Astrocyte (in vitro differentiated cells and primary cell): ENCODE results near the gene GNE. TPM values are rescaled to one million over a fixed set of nuclear protein-coding genes. Genes with fewer than 3 reads are reported as not detected.

Experiments
- DNase-seq: peaks from one replicate; pipeline ENCODE4 v3.0.0-alpha.2; 2010; ENCODE audit warnings: low read depth
- FAIRE-seq: peaks from 2 replicates; lab custom pipeline; 2011; peaks lifted over from hg19 to GRCh38; lab: Jason Lieb, UNC
- H2AFZ ChIP-seq: 2 replicates; pipeline ENCODE4 v1.6.0; 2012; ENCODE audit warnings: low read depth, low read length, inconsistent platforms
- H3K27ac ChIP-seq: 2 replicates; pipeline ENCODE4 v1.5.1; 2011; ENCODE audit warnings: low read depth, low read length, inconsistent platforms
- H3K27me3 ChIP-seq: 2 replicates; pipeline ENCODE4 v1.6.0; 2011; ENCODE audit warnings: low read length, inconsistent platforms; ENCODE audit not compliant: insufficient read depth
- H3K36me3 ChIP-seq: 2 replicates; pipeline ENCODE4 v1.5.1; 2011; ENCODE audit warnings: low read length, inconsistent platforms; ENCODE audit not compliant: insufficient read depth
- H3K4me1 ChIP-seq: 2 replicates; pipeline ENCODE4 v1.5.1; 2011; ENCODE audit warnings: low read length, inconsistent platforms; ENCODE audit not compliant: insufficient read depth
- H3K4me2 ChIP-seq: 2 replicates; pipeline ENCODE4 v1.6.0; 2012; ENCODE audit warnings: low read length, inconsistent platforms
- H3K4me3 ChIP-seq: 2 replicates; pipeline ENCODE4 v1.5.1; 2011; ENCODE audit warnings: low read depth, mild to moderate bottlenecking, low read length, inconsistent platforms; ENCODE audit not compliant: insufficient read depth
- H3K79me2 ChIP-seq: 2 replicates; pipeline ENCODE4 v1.6.0; 2012; ENCODE audit warnings: mild to moderate bottlenecking, low read length, inconsistent platforms; ENCODE audit not compliant: insufficient read depth
- H3K9ac ChIP-seq: 2 replicates; pipeline ENCODE4 v1.6.0; 2012; ENCODE audit warnings: mild to moderate bottlenecking, low read length, inconsistent platforms
- H3K9me3 ChIP-seq: 2 replicates; pipeline ENCODE4 v1.5.1; 2012; ENCODE audit warnings: low read depth, mild to moderate bottlenecking, low read length, inconsistent platforms; ENCODE audit not compliant: insufficient read depth
- H4K20me1 ChIP-seq: 2 replicates; pipeline ENCODE4 v1.6.0; 2012; ENCODE audit warnings: low read length, inconsistent platforms; ENCODE audit not compliant: insufficient read depth
- H3K27ac Mint-ChIP-seq: one replicate; pipeline ENCODE4 v1.8.0; 2021; ENCODE audit warnings: mild to moderate bottlenecking, mixed read lengths; ENCODE audit not compliant: unreplicated experiment
- H3K27me3 Mint-ChIP-seq: one replicate; pipeline ENCODE4 v1.8.0; 2021; ENCODE audit warnings: low read depth, mixed read lengths; ENCODE audit not compliant: unreplicated experiment
- H3K36me3 Mint-ChIP-seq: one replicate; pipeline ENCODE4 v1.8.0; 2021; ENCODE audit warnings: low read depth, mixed read lengths; ENCODE audit not compliant: unreplicated experiment
- H3K4me1 Mint-ChIP-seq: one replicate; pipeline ENCODE4 v1.8.0; 2021; ENCODE audit warnings: low read depth, mixed read lengths; ENCODE audit not compliant: unreplicated experiment
- H3K4me3 Mint-ChIP-seq: one replicate; pipeline ENCODE4 v1.8.0; 2021; ENCODE audit warnings: mild to moderate bottlenecking, moderate library complexity, mixed read lengths; ENCODE audit not compliant: unreplicated experiment
- H3K9me3 Mint-ChIP-seq: one replicate; pipeline ENCODE4 v1.8.0; 2021; ENCODE audit warnings: mild to moderate bottlenecking, mixed read lengths; ENCODE audit not compliant: unreplicated experiment
- EZH2 ChIP-seq: IDR thresholded peaks from 2 replicates; pipeline ENCODE4 v1.6.1; 2012; ENCODE audit warnings: mild to moderate bottlenecking, low read length, inconsistent platforms; ENCODE audit not compliant: insufficient read depth
- total RNA-seq: library from RNA; stranded (reverse); gene quantifications from 2 replicates; pipeline ENCODE4 v1.2.1, GENCODE V29; 2021
- TF ChIP-seq, protein P1 (sequence below): IDR thresholded peaks from 2 replicates; pipeline ENCODE4 v1.5.1; 2011; ENCODE audit warnings: low read depth, mild to moderate bottlenecking, inconsistent platforms, low read length, moderate library complexity; ENCODE audit not compliant: insufficient read depth

GNE gene
- total RNA-seq, 1 donor from 2014 or later = 12.6 TPM

DNA sequence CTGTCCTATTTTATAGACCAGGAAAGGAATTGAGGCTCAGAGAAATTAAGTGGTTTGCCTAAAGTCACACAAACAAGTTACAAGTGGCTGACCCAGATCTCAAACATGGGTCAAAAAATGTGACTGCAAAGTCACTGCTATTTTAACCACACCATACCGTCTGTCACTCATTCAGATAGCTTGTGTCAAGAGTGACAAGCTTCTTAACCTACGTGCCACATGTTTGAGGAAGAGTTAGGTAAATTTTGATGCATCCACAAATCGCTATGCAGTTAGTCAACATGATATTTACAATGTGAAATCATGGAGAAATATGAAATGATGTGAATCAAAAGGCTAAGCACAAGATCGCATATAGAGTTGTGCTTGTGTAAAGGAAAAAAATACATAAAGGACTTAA is 22.7 kb upstream of the GNE start:
- DNase-seq (no peak), FAIRE-seq (no peak)
- H3K27me3 Mint-ChIP-seq = no peaks in the 10 kb centered on the region
- H3K36me3 ChIP-seq = no peaks in the 10 kb centered on the region
- H3K4me2 ChIP-seq = no peak overlapping the region
- no peaks in the 10 kb centered on the region for H3K9me3 ChIP-seq
- no peaks in the 10 kb centered on the region for H3K36me3 Mint-ChIP-seq
- no peaks in the 10 kb centered on the region for H4K20me1 ChIP-seq
- no peaks in the 10 kb centered on the region for H3K27me3 ChIP-seq
- H3K27ac Mint-ChIP-seq = no peak overlapping the region
- H3K9ac ChIP-seq = no peak overlapping the region
- H3K4me1 ChIP-seq = peaks cover 6% of the 10 kb centered on the region
- no peak for TF ChIP-seq EZH2
- TF ChIP-seq, protein P1, sequence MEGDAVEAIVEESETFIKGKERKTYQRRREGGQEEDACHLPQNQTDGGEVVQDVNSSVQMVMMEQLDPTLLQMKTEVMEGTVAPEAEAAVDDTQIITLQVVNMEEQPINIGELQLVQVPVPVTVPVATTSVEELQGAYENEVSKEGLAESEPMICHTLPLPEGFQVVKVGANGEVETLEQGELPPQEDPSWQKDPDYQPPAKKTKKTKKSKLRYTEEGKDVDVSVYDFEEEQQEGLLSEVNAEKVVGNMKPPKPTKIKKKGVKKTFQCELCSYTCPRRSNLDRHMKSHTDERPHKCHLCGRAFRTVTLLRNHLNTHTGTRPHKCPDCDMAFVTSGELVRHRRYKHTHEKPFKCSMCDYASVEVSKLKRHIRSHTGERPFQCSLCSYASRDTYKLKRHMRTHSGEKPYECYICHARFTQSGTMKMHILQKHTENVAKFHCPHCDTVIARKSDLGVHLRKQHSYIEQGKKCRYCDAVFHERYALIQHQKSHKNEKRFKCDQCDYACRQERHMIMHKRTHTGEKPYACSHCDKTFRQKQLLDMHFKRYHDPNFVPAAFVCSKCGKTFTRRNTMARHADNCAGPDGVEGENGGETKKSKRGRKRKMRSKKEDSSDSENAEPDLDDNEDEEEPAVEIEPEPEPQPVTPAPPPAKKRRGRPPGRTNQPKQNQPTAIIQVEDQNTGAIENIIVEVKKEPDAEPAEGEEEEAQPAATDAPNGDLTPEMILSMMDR = no peak
- no peaks in the 10 kb centered on the region for H3K9me3 Mint-ChIP-seq
- no peak overlapping the region for H3K4me3 ChIP-seq
- no peaks in the 10 kb centered on the region for H3K79me2 ChIP-seq
- no peak overlapping the region for H3K27ac ChIP-seq
- peaks cover 9% of the 10 kb centered on the region for H3K4me1 Mint-ChIP-seq
- no peak overlapping the region for H3K4me3 Mint-ChIP-seq
- H2AFZ ChIP-seq = no peak overlapping the region

DNA sequence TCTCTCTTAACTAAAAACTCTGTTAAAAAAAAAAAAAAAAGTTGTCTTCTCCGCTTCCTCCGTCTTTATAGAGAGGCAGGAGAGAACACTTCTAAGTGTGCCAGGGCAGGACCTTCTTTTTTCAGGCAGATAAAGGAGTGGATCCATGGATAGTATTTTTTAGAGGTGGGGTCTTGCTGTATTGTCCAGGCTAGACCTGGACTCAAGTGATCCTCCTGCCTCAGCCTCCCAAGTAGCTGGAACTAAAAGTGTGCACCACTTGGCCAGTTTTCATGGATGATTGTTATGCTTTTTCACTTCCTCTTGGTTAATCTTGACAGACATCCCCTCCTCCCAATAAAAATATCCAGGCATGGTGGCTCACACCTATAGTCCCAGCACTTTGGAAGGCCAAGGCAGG is 20.0 kb upstream of the GNE start:
- no peak for FAIRE-seq

GRCh38 chr9:36276781-36277181 is 18.5 kb upstream of the GNE start:
- Mint-ChIP-seq H3K4me3 (peak overlapping the region; percentile 77), H3K4me1 (peaks cover 13% of the 10 kb centered on the region), H3K9me3 (no peaks in the 10 kb centered on the region), H3K27ac (peak overlapping the region; percentile 75), H3K27me3 (no peaks in the 10 kb centered on the region), H3K36me3 (no peaks in the 10 kb centered on the region)
- peak overlapping the region; percentile 49 for H3K4me3 ChIP-seq
- H3K27ac ChIP-seq = no peak overlapping the region
- H3K79me2 ChIP-seq = no peaks in the 10 kb centered on the region
- TF ChIP-seq EZH2 = no peak
- TF ChIP-seq, protein P1 = no peak
- FAIRE-seq = no peak
- no peaks in the 10 kb centered on the region for H3K36me3 ChIP-seq
- peak overlapping the region; percentile 84 for H3K4me2 ChIP-seq
- no peaks in the 10 kb centered on the region for H4K20me1 ChIP-seq
- H2AFZ ChIP-seq = peak overlapping the region; percentile 24
- no peaks in the 10 kb centered on the region for H3K9me3 ChIP-seq
- H3K27me3 ChIP-seq = no peaks in the 10 kb centered on the region
- H3K4me1 ChIP-seq = peaks cover 6% of the 10 kb centered on the region
- DNase-seq = peak; percentile 88
- peak overlapping the region; percentile 54 for H3K9ac ChIP-seq

More for the DNA sequence above, 20.0 kb upstream of the GNE start:
- TF ChIP-seq, protein P1 = no peak
- TF ChIP-seq EZH2 = no peak
- no peaks in the 10 kb centered on the region for H4K20me1 ChIP-seq
- no peaks in the 10 kb centered on the region for H3K9me3 Mint-ChIP-seq
- peaks cover 6% of the 10 kb centered on the region for H3K4me1 ChIP-seq
- no peak overlapping the region for H3K27ac ChIP-seq
- H3K9ac ChIP-seq = no peak overlapping the region
- H3K4me1 Mint-ChIP-seq = peaks cover 13% of the 10 kb centered on the region
- H3K4me3 ChIP-seq = no peak overlapping the region
- no peaks in the 10 kb centered on the region for H3K27me3 Mint-ChIP-seq
- no peak overlapping the region for H3K27ac Mint-ChIP-seq
- no peaks in the 10 kb centered on the region for H3K36me3 Mint-ChIP-seq
- H3K9me3 ChIP-seq = no peaks in the 10 kb centered on the region
- no peaks in the 10 kb centered on the region for H3K27me3 ChIP-seq
- no peaks in the 10 kb centered on the region for H3K36me3 ChIP-seq
- no peak overlapping the region for H3K4me3 Mint-ChIP-seq
- H2AFZ ChIP-seq = no peak overlapping the region
- no peak overlapping the region for H3K4me2 ChIP-seq
- no peak for DNase-seq
- no peaks in the 10 kb centered on the region for H3K79me2 ChIP-seq
